Measurements from ENCODE around the gene KCNQ5. TPM values are rescaled to one million over a fixed set of nuclear protein-coding genes. Genes with fewer than 3 reads are reported as not detected.

Gene KCNQ5
- total RNA-seq, 2 donors from 2014 or later, result 0.22 to 0.56 TPM

- no peaks in the 10 kb centered on the region for H3K4me1 ChIP-seq
- H3K36me3 ChIP-seq, result no peaks in the 10 kb centered on the region
- TF ChIP-seq, protein P1, sequence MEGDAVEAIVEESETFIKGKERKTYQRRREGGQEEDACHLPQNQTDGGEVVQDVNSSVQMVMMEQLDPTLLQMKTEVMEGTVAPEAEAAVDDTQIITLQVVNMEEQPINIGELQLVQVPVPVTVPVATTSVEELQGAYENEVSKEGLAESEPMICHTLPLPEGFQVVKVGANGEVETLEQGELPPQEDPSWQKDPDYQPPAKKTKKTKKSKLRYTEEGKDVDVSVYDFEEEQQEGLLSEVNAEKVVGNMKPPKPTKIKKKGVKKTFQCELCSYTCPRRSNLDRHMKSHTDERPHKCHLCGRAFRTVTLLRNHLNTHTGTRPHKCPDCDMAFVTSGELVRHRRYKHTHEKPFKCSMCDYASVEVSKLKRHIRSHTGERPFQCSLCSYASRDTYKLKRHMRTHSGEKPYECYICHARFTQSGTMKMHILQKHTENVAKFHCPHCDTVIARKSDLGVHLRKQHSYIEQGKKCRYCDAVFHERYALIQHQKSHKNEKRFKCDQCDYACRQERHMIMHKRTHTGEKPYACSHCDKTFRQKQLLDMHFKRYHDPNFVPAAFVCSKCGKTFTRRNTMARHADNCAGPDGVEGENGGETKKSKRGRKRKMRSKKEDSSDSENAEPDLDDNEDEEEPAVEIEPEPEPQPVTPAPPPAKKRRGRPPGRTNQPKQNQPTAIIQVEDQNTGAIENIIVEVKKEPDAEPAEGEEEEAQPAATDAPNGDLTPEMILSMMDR (IDR thresholded peaks at IDR 0.05), result no peak
- no peaks in the 10 kb centered on the region for H3K27me3 ChIP-seq
- intact Hi-C loops (cut with DNase I), result no loop called here
- no peak overlapping the region for H3K4me3 ChIP-seq
- no peaks in the 10 kb centered on the region for H3K9me3 ChIP-seq
- no peak for DNase-seq
- no peak overlapping the region for H3K27ac ChIP-seq
- no peak overlapping the region for H3K9ac ChIP-seq (ENCODE audit: low read depth in 2 of 2, low read length in 2 of 2)
Observed at GRCh38 chr6:73108949-73109348, 487.1 kb downstream of the KCNQ5 start.

- no peak overlapping the region for H3K4me3 ChIP-seq
- intact Hi-C loops (cut with DNase I), result no loop called here
- no peaks in the 10 kb centered on the region for H3K9me3 ChIP-seq
Observed at GRCh38 chr6:73109659-73110058, 487.8 kb downstream of the KCNQ5 start.

DNA sequence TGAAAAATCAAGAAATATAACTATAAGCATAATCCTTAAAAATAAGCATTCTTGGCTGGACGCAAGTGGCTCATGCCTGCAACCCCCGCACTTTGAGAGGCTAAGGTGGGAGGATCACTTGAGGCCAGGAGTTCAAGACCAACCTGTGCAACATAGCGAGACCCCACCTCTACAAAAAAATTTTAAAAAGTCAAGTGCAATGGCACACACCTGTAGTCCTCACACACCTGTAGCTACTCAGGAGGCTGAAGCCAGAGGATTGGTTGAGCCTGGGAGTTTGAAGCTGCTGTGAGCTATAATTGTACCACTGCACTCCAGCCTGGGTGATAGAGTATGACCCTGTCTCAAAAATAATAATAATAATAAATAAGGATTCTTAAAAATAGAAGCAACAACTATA, 494.5 kb downstream of the KCNQ5 start:
- no peak overlapping the region for H3K27ac ChIP-seq
- TF ChIP-seq, protein P1 (IDR thresholded peaks at IDR 0.05), result no peak
- H3K4me1 ChIP-seq, result no peaks in the 10 kb centered on the region
- H3K9me3 ChIP-seq, result no peaks in the 10 kb centered on the region
- no peak for DNase-seq
- no peak overlapping the region for H3K9ac ChIP-seq (ENCODE audit: low read depth in 2 of 2, low read length in 2 of 2)
- no peaks in the 10 kb centered on the region for H3K36me3 ChIP-seq
- H3K4me3 ChIP-seq, result no peak overlapping the region
- intact Hi-C loops (cut with DNase I), result no loop called here
- H3K27me3 ChIP-seq, result no peaks in the 10 kb centered on the region

More at GRCh38 chr6:73109659-73110058, 487.8 kb downstream of the KCNQ5 start:
- no peaks in the 10 kb centered on the region for H3K36me3 ChIP-seq
- no peaks in the 10 kb centered on the region for H3K27me3 ChIP-seq
- H3K27ac ChIP-seq, result no peak overlapping the region
- H3K4me1 ChIP-seq, result no peaks in the 10 kb centered on the region
- H3K9ac ChIP-seq (ENCODE audit: low read depth in 2 of 2, low read length in 2 of 2), result no peak overlapping the region
- TF ChIP-seq, protein P1 (IDR thresholded peaks at IDR 0.05), result no peak
- no peak for DNase-seq

DNA sequence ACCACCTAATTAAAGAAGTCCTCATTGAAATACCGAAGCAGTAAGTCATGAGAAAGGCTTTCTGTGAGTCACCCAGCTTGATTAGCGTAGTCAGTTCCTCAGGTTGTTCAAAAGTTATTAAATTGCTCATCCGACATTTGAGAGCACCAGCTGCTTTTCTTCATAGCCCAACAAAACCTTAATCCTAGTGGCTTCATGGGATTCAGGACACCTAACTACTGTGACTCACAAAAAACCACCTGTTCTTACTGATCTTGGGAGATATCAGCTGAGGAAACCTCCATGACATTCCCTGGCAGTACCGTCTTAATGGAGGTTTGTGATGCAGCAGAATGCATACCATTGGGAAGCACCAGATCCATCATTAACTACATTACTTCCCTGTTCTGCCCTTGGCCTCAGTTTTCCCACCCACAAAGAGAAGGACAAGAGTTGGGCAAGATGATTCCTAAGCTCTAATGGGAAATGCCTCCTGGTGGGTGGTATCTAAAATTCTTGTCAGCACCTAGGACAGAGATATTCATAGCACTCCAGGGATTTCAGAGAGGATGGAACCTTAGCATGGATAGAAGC, 499.6 kb downstream of the KCNQ5 start:
- Histone ChIP-seq H3K9me3 (no peaks in the 10 kb centered on the region), H3K27me3 (no peaks in the 10 kb centered on the region), H3K36me3 (no peaks in the 10 kb centered on the region), H3K4me1 (no peaks in the 10 kb centered on the region), H3K4me3 (no peak overlapping the region), H3K9ac (ENCODE audit: low read depth in 2 of 2, low read length in 2 of 2) (no peak overlapping the region), H3K27ac (no peak overlapping the region)
- TF ChIP-seq, protein P1 (IDR thresholded peaks at IDR 0.05), result no peak
- intact Hi-C loops (cut with DNase I), result no loop called here
- no peak for DNase-seq

DNA sequence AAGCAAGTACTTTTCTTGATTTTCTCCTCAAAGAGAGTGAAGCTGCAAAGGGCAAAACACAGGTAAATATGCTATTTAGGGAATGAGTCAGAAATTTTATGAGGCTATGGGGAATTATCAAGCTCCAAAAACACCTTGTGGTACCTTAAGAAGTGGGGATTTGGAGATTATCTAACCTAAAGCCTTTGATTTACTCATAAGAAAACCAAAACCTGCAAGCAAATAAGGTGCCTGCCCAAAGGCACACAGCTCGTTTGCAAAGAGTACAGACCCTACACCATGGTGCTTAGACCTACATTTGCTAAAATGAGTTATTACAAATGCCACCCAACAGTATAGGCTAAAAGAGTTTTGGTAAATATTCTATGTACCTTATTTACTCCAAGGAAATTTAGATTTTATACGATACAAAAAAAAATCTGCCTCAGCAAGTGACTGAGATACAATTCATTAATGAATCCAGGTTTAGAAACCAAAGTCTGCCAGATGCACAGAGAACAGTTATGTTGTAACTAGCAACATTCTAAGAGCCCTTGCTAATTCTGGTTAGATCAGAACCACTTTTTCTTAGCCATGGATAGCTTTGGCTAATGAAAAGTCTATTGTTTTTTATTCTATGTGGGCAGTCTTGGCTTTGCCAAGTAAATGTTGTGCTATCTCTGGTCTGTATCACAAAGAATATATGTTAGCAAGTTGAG, 501.9 kb downstream of the KCNQ5 start:
- H3K4me3 ChIP-seq, result no peak overlapping the region
- TF ChIP-seq, protein P1 (IDR thresholded peaks at IDR 0.05), result no peak
- no peak overlapping the region for H3K27ac ChIP-seq
- intact Hi-C loops (cut with DNase I), result no loop called here
- H3K9me3 ChIP-seq, result no peaks in the 10 kb centered on the region
- H3K9ac ChIP-seq (ENCODE audit: low read depth in 2 of 2, low read length in 2 of 2), result no peak overlapping the region
- H3K27me3 ChIP-seq, result no peaks in the 10 kb centered on the region
- DNase-seq, result no peak
- no peaks in the 10 kb centered on the region for H3K4me1 ChIP-seq
- no peaks in the 10 kb centered on the region for H3K36me3 ChIP-seq
